Skin epidermis (tissue), 12 donors: ENCODE results near the gene POU6F2.

ENCODE experiments used
- H3K27ac ChIP-seq, 21 experiments: fragments of 200-600 bp; sonication (generic) in 11 of 21; one replicate each; pipeline ENCODE4 v1.5.0; 2020; ENCODE audit warnings: mild to moderate bottlenecking in 3 of 21, inconsistent platforms in 2 of 21, moderate library complexity in 2 of 21
- H3K4me3 ChIP-seq, 7 experiments: fragments of 200-600 bp; sonication (generic) in 2 of 7; one replicate each; pipeline ENCODE4 v1.5.0; 2020; ENCODE audit warnings: inconsistent platforms in 2 of 7, mild to moderate bottlenecking in 2 of 7, moderate library complexity in 1 of 7

POU6F2 gene

DNA sequence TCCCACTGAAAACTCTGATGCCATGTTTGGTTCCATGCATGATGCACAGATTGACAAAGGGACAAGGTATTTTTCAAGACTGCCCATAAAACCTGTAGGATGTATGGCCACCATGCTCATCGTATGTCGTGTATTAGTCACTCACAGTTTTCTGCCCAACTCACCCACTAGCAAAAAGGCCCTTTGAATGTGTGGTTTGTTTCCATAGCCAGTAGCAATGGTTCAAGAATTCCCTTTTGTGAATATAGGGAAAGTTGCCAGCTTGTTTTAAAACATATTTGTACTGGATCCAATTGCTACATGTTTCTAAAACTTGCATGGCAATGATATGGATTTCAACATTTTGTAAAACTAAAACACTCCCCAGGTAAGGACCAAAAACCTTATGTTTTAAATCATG lies 307.5 kb downstream of the POU6F2 start:
- Histone ChIP-seq H3K4me3 (no peak overlapping the region), H3K27ac (no peak overlapping the region)

- H3K27ac ChIP-seq = no peak overlapping the region
- no peak overlapping the region for H3K4me3 ChIP-seq
Observed at GRCh38 chr7:39288303-39288702, 310.6 kb downstream of the POU6F2 start.

GRCh38 chr7:39291628-39292410 lies 314.1 kb downstream of the POU6F2 start:
- no peak overlapping the region for H3K27ac ChIP-seq
- H3K4me3 ChIP-seq = no peak overlapping the region

DNA sequence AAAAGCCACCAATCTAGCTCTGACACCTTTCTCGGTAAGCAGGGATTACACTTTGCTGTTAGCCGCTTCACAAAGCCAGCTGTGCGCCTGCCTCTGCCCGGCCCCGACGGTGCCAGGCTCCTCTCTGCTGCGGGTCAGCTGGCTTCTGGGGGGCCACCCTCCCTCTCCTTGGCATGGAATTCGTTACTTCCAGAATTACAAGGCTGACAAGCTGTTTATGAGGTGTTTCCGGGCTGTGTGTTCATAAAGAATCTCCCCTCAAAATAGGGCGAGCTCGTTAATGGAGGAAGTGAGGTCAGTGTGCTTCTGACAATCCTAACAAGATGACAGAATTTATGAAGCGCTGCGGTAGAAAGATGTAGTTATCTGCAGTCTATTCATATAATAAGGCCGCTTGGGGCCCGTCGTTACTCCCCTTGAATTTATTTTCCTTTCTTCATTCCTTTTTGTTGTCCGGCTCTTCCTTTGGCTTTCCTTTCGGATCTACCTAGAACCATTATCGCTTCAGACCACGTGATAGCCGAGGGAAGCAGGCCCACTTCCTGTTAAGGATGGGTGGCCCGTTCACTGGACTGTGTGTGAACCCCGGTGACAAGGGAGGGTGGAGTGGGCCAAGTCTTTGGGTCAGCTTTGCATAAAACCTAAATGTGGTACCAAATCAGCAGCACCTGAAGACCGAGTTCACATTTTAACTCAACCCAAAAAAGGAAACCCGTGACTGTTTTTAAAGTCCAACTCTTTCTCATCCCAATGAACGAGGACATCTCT lies 315.5 kb downstream of the POU6F2 start:
- Histone ChIP-seq H3K4me3 (no peak overlapping the region), H3K27ac (no peak overlapping the region)

GRCh38 chr7:39294022-39294421 lies 316.3 kb downstream of the POU6F2 start:
- H3K27ac ChIP-seq = no peak overlapping the region

DNA sequence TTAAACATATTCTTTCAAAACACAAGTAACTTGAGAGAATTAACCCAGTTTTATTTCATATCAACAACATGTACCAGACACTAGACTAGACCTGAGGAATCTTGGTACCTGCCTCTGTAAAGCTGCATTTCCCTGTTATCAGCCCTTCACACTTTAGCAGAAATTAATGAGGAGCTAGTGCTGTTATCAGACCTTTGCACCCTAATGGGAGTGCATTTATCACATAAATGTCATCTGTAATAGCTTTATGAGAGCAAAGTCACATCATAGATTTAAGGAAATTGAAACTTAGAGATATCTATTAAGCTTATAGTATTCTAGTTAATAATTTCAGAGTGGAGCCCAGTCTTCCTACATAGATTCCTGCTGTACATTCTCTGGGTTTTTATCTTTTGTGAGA lies 318.1 kb downstream of the POU6F2 start:
- no peak overlapping the region for H3K27ac ChIP-seq

More at GRCh38 chr7:39294022-39294421, 316.3 kb downstream of the POU6F2 start:
- H3K4me3 ChIP-seq = no peak overlapping the region

DNA sequence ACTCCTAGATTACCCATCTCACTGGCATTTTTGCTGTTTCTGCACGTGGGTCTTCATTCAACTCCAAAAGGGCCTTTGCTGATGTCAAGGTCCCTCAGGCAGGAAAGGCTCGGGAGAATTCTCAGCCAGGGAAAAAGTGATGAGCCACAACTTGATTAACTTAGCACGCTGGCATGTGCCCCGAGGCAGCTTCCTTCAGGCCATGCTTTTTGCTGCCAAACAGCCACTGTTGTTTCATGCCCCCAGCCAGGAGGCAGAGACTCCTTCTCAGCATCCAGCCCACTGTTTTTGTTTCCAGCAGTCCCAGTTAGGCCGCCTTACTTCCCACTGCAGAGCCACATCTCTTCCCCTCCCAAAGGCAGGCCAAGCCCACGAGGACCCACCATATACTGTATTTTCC lies 322.0 kb downstream of the POU6F2 start:
- Histone ChIP-seq H3K4me3 (no peak overlapping the region), H3K27ac (no peak overlapping the region)

More for the DNA sequence above, 318.1 kb downstream of the POU6F2 start:
- no peak overlapping the region for H3K4me3 ChIP-seq

DNA sequence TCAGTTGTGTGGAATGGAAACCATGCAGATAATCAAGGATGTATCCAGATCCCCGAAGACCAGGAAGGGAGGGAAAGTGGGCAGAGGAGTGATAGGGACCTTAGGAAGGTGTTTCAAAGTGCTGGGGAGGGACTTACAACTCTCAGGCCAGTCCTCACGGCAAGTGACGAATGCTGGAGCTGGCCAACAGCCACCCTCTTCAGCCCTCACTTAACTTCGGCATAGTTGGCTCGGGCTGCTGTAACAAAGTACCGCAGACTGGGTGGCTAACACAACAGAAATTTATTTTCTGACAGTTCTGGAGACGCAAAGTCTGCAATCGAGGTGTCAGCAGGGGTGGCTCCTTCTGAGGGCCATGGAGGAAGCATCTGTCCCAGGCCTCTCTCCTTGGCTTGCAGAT lies 322.6 kb downstream of the POU6F2 start:
- H3K4me3 ChIP-seq = no peak overlapping the region
- no peak overlapping the region for H3K27ac ChIP-seq

DNA sequence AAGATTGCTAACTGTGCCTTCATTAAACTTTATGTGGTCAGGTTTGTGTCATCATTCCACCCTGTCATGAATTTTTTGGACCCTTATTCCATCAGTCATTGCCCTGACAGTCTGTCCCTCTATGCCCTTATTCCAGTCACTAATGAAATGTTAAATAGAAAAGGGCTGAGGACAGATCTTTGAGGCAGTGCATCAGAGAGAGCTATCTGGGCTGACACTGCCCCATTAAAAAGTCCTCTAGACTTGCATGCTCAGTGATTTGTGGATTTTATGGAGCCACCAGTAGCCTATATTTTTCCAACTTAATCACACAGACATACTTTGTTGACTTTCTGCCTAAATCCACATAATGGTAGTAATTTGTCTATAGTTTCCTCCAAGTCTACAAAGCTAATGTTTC lies 323.8 kb downstream of the POU6F2 start:
- H3K4me3 ChIP-seq = no peak overlapping the region
- H3K27ac ChIP-seq = no peak overlapping the region

DNA sequence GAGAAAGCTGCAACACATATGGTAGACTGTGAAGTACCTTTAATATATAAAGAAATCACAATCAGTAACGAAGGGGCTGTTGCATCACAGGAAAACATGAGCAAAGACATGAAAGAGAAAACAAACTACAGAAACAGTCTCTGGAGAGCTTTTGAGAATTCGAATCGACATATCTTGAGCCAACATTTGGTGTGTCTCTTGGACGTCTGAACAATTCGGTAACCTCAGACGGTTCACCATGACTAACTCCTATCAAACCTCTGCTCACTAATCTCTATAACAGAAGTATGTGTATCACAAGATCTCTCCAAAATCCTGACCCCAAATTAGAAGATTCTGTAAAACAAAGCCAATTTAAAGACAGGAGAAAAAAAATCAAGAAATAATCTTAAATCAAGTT lies 326.5 kb downstream of the POU6F2 start:
- Histone ChIP-seq H3K4me3 (no peak overlapping the region), H3K27ac (no peak overlapping the region)

DNA sequence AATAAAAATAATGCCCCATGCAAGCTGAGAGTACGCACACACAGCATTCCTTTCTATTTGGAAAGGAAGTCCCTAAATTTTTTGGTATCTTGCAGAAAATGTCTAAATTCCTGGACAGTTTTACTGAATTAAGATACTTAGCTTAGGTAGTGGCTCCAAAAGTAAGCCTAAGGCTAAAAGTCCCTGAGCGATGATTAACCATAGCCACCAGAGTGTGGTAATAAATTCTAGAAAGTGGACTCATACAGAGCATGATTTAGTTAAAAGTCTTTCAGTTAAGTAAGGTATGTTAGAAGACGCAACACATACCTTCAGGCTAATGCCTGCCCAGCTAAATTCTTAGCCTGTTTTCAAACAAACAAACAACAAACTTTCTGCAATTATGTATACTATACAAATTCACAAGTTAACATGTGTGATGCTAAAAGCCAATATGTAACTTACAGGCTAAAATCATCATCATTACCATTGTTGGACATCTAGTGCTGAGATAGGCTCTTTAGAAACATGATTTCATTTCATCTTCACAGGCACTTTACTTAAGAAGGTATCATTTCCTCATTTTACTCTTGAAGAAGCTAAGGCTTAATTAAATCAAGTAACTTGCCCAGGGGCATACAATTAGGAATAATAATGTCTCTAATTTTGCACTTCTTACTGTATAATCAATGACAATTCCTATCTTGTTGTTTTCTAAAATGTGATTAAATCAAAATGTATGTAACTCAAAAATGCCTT lies 327.1 kb downstream of the POU6F2 start:
- no peak overlapping the region for H3K4me3 ChIP-seq
- H3K27ac ChIP-seq = no peak overlapping the region

GRCh38 chr7:39306016-39306570 lies 328.4 kb downstream of the POU6F2 start:
- Histone ChIP-seq H3K27ac (no peak overlapping the region), H3K4me3 (no peak overlapping the region)

- H3K4me3 ChIP-seq = no peak overlapping the region
- no peak overlapping the region for H3K27ac ChIP-seq
Observed at GRCh38 chr7:39310699-39311098, 333.0 kb downstream of the POU6F2 start.

- Histone ChIP-seq H3K27ac (no peak overlapping the region), H3K4me3 (no peak overlapping the region)
Observed at GRCh38 chr7:39312254-39312989, 334.7 kb downstream of the POU6F2 start.

- Histone ChIP-seq H3K4me3 (no peak overlapping the region), H3K27ac (no peak overlapping the region)
Observed at GRCh38 chr7:39313376-39313775, 335.7 kb downstream of the POU6F2 start.

GRCh38 chr7:39313974-39314373 lies 336.3 kb downstream of the POU6F2 start:
- no peak overlapping the region for H3K27ac ChIP-seq
- H3K4me3 ChIP-seq = no peak overlapping the region

GRCh38 chr7:39317107-39317506 lies 339.4 kb downstream of the POU6F2 start:
- no peak overlapping the region for H3K4me3 ChIP-seq
- no peak overlapping the region for H3K27ac ChIP-seq

GRCh38 chr7:39317896-39318295 lies 340.2 kb downstream of the POU6F2 start:
- no peak overlapping the region for H3K4me3 ChIP-seq
- no peak overlapping the region for H3K27ac ChIP-seq

- Histone ChIP-seq H3K4me3 (no peak overlapping the region), H3K27ac (no peak overlapping the region)
Observed at GRCh38 chr7:39321245-39321644, 343.5 kb downstream of the POU6F2 start.
